DMS153 treated with DMSO at 0.1 percent for 48 hours (cell line): ENCODE results near the gene SLC22A12.

Experiments used
- DNase-seq: peaks from one replicate; lab custom pipeline; 2025; ENCODE audit not compliant: unreplicated experiment; lab: John Stamatoyannopoulos, UW

Gene SLC22A12

DNA sequence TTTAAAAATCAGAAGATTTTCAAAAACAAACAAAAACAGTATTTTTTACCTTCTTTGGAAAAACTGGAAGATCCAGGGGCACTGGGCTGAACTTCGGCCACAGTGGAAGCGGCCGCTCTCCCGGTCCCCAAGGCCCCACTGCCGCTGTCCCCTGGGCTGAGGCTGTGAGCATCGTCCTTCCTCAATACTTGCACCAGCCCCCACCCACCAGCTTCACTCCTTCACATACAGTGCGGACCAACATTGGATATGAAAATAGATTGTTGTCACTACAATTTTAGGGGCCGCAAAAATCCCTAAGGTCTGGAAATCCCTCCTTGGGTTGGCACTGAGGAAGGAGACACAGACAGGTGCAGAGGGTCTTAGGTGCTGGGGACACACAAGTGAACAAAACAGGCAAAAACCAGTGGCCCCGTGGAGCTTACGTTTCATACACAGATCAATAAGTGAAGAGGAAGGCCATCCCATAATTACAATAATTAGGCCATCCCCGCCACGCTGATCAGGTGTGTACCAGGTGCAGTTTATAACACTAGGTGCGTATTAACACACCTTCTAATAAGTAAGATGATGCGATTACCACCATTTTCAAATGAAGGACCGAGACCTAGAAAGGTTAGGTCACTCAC is 28.2 kb upstream of the SLC22A12 start:
- no peak for DNase-seq

DNA sequence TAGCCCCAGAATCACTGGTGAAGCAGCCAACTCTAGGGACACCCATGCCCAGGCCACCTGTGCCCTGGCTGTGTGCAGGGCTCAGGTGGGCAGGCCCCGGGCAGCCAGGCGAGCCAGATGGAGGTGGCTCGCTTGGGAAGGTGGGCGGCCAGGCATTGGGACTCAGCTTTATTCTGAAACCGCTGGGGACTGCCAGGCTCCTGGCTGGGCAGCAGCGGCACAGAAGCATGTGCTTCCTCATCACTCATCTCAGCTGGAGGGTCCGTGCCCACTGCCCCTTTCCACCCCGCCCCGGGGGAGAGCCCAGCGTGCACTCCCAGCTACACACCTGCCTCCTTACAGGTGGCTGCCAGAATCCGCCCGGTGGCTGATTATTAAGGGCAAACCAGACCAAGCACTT is 27.1 kb upstream of the SLC22A12 start:
- no peak for DNase-seq

DNA sequence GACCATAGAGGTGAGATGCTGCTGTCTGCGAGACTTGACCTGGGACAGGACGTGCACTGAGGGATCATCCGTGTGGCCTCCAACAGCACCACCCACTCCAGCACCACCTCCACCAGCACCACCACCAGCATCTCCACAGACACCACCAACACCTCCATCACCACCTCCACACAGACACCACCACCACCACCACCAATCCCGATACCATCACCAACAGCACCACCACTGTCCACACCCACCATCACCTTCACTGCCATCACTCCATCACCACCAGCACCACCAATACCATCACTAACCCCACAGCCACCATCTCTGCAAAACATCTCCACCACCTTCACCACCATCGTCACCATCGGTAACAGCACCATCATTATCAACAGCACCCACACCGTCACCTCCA is 26.6 kb upstream of the SLC22A12 start:
- no peak for DNase-seq

DNA sequence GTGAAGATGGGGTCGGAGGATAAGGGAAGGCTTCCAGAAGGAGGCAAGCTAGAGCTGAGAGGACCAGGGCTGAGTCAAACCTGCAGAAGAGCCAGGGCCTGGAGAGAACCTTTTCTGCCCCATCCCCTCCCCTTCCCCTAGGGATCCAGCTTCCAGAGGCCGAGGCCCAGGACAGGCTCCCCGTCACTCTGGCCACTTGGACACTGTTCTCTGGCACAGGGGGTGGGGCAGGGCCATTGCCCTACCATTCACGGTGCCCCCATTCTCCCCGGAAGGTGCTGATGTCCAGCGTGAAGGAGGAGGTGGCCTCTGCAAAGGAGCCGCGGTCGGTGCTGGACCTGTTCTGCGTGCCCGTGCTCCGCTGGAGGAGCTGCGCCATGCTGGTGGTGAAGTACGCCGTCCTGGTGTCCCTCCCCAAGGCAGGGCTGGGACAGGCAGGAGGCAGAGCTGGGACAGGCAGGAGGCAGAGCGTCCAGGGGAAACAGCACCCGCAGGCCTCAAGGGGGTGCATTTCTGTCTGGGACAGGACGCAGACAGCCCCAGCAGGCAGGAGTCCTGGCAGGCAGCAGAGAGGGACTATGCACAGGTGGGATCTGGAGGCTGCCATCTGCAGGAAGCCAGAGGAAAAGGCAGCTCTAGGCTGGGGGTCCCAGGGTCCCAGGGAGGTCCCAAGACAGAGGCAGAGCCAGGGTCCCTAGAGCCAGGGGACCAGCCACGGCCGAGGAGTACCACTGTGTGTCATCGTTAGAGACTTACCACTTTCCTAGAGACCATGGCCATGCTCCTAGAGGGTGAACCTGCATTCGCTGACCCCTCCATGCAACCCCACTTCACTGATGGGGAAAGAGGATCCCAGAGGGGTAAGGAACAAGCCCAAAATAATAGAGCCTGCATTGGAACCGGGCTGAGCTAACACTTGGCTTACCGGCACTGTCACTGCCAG is 25.8 kb upstream of the SLC22A12 start:
- no peak for DNase-seq

DNA sequence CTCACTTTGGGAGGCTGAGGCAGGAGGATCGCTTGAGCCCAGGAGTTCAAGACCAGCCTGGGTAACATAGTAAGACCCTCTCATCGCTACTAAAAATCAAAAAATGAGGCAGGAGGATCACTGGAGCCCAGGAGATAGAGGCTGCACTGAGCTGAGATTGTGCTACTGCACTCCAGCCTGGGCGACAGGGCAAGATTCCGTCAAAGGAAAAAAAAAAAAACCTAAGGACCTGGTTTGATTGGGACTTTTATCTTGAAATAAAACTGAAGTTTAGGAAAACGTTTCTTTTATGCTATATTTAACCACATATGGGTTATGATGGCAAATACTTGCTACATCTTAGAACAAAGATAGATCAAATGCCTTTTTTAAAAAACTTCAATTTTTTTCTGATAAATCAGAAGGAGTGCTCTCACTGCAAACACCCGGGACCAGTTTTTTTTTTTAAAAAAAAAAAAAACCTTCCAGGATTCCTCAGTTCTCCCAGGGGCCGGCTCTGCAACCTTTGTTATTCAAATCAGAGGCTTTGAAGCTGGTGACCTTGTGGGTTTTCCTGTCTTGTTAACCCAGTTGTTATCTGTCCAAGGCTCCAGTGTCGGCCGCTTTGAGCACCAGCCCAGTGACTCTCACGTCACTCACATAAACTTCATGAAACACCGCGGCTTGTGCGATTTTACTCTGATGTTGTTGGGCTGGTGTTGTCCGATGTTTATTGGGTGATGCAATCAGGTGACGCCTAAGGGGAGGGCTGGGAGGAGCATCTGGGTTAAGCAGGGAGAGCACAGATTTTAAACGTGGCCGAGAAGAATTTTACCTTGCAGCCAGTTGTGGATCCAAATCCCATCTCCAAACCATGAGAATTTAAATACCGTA is 24.7 kb upstream of the SLC22A12 start:
- DNase-seq, result peak; percentile 39

DNA sequence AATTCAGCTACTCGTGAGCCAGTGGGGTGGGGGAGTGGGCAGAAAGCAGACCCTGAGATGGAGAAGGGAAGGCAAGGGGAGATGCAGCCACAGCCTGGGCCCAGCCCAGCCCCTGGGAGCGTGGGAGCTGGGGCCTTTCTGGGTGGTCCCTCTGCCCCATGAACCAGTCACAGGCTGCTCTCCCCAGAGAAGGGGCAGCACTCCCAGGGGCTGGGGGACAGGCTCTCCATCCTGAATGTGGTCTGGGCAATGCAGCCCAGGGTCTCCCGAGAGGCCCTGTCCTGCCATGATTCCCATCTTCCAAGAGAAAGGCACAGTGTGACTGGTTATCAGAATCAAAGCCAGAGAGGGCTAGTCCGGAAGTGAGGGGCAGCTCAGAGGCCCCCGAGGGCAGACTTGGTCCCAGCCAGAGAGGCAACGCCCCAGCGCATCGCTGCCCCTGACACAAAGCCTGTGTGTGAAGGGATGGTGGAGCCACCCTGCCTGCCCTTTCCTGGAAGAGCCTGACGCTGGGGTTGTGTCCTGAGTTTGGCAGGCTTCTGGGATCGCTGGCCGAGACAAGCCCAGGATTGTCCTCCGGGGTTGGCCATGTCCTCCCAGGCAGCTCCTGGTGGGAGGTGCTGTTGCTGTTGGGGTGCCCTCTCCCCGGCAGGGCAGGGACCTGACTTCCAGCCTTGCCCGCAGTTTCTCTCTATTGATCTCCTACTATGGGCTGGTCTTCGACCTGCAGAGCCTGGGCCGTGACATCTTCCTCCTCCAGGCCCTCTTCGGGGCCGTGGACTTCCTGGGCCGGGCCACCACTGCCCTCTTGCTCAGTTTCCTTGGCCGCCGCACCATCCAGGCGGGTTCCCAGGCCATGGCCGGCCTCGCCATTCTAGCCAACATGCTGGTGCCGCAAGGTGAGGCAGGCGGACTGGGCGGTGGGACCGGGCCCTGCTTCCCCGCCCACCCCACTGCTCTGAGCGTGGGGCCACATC is 23.8 kb upstream of the SLC22A12 start:
- no peak for DNase-seq

DNA sequence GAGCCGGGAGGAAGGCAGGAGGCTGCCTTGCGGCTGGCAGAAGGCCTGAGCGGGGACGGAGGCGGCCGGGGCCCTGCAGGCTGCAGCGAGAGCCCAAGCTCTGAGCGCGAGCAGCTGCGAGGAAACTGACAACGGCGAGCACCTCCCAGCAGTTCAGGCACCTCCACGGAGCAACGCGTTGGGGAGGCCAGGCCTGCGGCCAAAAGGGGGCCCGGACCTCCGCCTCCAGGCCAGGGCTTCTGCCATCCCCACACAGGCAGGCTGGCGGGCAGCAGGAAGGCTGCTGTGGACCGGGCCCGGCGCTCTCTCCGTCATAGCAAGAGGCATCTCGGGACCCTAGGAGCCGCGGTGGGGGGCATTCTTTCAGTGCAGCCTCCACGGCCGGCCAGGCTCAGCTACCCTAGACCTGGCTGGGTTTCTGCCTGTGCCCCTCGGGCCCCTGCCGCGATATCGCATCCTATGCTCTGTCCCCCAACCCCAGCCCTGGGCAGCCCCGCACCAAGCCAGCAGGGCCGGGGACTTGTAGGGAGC is 22.9 kb upstream of the SLC22A12 start:
- DNase-seq, result no peak

DNA sequence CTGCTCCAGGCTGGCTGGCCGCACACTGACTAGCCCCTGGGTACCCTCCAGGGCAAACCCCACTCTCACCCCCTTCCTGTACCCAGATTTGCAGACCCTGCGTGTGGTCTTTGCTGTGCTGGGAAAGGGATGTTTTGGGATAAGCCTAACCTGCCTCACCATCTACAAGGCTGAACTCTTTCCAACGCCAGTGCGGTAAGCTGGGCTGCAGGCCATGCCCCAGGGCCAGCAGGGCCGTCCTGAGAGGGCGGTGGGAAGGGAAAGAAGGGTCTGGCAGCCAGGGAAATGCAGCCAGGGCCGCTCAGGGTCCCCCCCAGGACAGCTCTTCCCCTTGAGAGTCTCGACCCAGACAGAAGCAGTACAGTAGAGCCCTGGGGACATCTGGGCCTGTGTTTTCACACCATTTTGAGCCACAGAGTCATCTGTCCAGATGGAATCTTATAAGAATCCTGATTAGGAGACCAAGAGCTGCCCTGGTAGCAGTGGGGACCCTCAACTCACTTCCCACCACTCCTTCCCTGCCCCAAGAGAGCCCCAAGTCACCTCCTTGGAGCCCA is 22.4 kb upstream of the SLC22A12 start:
- no peak for DNase-seq

DNA sequence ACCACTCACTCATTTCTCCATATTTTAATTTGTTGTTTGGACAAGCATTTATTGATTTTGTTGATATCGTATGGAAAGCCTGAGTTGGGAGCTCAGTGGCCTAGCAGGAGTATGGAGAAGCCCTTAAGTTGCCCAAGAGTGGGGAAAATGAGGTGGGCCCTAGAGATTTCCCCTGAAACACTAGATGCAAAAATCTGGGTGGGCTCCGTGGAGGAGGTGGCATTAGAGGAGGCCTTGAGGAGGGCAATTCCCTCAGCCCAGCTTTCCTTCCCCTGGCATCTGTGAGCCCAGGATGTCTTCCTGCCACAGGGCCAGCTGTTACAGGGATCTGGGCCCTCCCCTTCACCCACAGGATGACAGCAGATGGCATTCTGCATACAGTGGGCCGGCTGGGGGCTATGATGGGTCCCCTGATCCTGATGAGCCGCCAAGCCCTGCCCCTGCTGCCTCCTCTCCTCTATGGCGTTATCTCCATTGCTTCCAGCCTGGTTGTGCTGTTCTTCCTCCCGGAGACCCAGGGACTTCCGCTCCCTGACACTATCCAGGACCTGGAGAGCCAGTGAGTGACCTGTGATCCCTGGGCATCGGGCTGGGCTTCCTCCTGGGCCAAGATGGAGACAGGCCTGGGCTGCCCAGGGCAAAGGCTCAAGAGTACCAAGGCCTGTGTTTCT is 21.6 kb upstream of the SLC22A12 start:
- no peak for DNase-seq

DNA sequence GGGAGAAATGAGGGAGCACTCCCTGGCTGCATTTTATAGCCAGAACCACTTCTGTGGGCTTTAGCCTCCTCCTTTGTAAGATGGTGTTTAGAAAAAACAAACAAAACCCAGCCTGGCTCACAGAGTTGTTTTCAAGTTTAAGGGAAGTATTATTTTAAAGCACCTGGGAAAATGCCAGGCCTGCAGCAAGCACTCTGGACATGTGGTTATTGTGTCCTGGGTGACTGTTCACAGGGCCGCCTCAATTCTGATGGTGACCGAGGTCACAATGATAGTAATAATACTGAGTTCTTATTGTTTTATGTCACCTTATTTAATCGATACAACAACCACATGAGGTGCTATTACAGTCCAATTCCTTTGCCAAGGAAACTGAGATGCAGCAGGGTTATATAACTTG is 20.7 kb upstream of the SLC22A12 start:
- no peak for DNase-seq

DNA sequence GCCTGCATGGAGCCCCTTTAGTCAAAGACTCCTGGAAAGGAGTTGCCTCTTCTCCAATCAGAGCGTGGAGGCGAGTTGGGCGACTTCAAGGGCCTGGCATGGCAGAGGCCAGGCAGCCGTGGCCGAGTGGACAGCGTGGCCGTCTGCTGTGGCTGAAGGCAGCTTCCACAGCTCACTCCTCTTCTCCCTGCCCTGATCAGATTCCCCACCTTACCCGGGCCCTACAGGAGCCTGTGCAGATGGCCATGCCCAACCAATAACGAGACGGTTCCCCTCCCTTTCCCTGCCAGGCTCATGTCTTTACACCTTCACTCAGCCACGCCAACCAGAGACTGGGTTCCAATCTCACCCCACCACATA is 20.0 kb upstream of the SLC22A12 start:
- no peak for DNase-seq

DNA sequence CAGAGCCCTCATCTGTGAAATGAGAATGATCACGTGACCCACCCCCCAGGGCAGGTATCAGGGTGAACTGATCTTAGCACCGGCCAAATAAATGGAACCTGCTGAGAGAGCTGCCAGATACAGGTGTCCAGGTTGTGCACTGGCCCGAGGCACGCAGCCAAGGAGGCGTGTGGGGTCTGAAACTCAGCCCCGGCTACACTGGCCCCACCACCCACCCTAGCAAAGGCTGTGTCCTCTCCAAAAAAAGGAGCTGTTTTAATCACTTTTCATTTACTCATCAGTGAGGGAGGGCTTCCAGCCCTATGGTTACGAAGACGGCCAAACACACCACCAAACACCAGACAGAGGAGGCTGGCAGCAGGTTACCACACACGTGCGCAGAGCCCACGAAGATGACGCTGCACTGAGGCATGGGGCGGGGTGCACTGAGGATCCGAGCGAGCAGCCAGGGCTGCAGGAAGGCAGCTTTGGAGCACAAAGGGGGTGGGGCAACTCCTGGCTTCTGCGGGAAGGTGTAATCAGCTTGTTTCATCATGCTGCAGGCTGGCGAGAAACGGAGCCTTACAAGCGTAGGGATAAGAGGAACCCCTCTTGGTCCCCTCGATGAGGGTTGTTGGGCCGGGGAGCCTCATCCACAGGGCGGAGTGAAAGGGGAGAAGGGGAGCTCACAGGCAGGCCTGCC is 19.5 kb upstream of the SLC22A12 start:
- no peak for DNase-seq

DNA sequence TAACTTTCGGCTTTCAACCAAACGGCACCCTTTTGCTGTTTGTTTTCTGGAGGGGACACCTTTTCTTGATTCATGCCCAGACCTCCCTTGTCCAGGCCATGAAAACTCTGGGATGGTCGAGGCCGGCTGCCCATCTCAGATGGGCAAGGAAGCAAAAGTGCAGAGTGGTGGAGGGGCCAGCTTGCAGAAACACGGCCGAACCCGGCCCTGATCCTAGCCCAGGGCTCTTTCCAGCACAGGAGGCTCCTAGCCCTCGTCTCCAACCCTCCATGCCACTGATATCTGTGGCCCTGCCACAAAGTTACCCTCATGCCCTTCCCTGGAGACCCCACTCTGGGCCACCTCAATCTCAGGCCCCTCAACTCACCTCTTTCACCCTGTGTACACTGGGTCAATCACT is 18.9 kb upstream of the SLC22A12 start:
- no peak for DNase-seq

DNA sequence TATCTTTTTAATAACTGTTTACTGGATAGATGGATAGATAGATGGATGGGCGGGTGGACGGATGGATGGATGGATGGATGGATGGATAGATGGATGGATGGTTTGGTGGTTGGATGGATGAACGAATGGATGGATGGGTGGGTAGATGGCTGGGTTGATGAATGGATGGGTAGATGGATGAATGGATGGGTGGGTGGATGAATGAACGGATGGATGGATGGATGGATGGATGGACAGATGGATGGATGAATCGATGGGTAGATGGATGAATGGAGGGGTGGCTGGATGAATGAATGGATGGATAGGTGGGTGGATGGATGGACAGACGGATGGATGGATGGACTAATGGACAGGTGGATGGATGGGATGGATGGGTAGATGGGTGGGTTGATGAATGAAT is 13.8 kb upstream of the SLC22A12 start:
- DNase-seq, result no peak

DNA sequence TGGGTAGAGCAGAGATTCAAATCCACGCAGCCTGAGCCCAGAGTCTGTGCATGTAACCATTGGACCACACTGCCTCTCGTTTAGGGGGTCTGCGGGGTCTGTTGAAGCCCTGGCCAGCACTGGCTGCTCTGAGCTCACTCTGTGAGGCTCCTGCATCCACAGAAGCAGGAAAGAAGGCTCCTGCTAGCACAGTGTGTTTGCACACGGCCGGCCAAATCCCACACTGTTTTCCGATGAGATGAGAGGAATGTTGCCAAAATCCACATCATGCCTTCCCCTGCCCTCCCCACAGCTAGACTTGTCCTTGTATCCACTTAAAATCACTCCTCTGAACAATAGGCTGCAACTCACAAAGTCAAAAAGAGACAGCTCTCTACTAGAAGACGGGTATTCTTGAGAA is 10.6 kb upstream of the SLC22A12 start:
- no peak for DNase-seq

DNA sequence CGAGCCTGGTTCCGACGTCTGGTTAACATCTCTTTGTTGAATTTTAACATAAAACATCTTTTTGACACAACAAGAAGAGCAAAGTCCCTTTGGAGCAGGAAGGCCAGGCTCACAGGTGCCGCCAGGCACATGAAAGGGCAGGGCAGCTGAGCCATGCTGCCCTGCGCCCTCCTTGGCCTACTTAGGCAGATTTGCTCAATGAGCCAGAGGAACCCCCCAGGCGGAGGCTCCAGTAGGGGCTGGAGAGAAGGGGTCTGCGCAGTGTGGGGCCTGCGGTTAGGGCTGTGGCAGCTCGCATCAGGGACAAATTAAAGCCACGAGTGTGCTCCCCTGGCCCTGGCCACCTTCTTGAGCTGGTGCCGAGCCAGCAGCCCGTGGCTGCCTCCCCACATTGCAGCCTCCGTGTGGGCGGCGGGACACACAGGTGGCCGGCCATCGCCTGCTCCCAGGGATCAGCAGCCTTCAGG is 9.9 kb upstream of the SLC22A12 start:
- no peak for DNase-seq

DNA sequence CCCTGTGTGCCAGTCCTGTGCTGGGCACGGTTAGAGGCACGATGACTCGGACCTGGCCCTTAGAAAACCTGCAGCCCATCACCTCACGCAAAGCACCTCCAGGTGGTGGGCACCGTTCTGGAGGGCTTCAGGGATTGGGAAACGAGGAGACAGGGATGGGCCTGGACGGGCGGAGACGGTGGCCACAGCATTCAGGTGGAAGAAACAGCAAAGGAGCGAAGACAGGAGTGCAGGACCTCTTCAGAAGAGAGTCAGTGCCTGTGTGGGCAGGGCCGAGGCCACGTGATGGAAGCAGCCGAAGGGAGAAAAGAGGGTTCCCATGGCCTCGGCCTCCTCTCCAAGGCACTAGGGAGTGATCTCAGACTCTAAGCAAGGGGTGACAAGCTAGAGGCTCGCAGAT is 8.1 kb upstream of the SLC22A12 start:
- no peak for DNase-seq
